ENCODE results near the gene GABRA6. TPM values are rescaled to one million over a fixed set of nuclear protein-coding genes. Genes with fewer than 3 reads are reported as not detected.

GABRA6 gene
- not detected in 2 replicates for total RNA-seq

DNA sequence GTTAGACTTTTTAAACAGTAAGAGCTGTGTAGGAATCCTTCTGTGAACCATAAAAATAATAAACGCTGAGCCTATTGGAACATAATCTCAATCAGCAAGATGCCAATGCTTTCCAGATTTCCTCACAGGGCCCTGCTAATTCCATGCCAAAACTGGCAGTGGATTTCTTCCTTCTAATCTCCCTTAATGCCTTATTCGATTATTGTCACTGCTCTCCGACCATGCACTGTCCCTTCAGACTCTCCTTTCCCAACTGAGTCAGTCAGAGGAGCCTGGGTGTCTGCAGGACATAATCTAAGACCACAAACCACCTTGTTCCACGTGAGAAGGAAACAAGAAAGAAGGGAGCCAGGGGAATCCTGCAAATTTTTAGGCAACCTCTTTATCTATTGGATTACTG is at the start of gene GABRA6:
Gene GABRA6, plus strand, starts transcription at position 261 of the 400 bp plus-strand sequence. CDS start 269 bp downstream, outside the sequence.

Other genes starting within 250 kb of the GABRA6 start
- under 0.01 and 0.39 TPM in 2 replicates for gene GABRB2, start 139.0 kb upstream of the GABRA6 start, total RNA-seq
- gene GABRA1, start 162.4 kb downstream of the GABRA6 start, total RNA-seq: not detected in 2 replicates